Gastroesophageal sphincter (tissue), 4 donors: ENCODE results near the gene DGKZ. TPM values are rescaled to one million over a fixed set of nuclear protein-coding genes. Genes with fewer than 3 reads are reported as not detected.

Source experiments
- ATAC-seq: fragments of 150-250 bp; one replicate; pipeline ENCODE4 v1.9.1; 2016; ENCODE audit warnings: mild to moderate bottlenecking, moderate library complexity
- H3K27ac ChIP-seq, 4 donors: fragments of 200-600 bp; sonication (generic) in 3 of 4; 1 replicate in 3 of 4; 2 replicates in 1 of 4; pipeline ENCODE4 v1.5.1; 2016 to 2019
- H3K27me3 ChIP-seq: fragments of 200-600 bp; sonication (generic); one replicate; pipeline ENCODE4 v1.5.1; 2019
- H3K36me3 ChIP-seq, 2 donors: fragments of 200-600 bp; sonication (generic); one replicate each; pipeline ENCODE4 v1.5.1; 2019; ENCODE audit warnings: control low read depth in 1 of 2
- H3K4me1 ChIP-seq, 3 donors: fragments of 200-600 bp; sonication (generic); 1 replicate in 2 of 3; 2 replicates in 1 of 3; pipeline ENCODE4 v1.5.1; 2016 to 2019; ENCODE audit warnings: control low read depth in 2 of 3
- H3K4me3 ChIP-seq, 2 donors: fragments of 200-600 bp; sonication (generic); one replicate each; pipeline ENCODE4 v1.5.1; 2019; ENCODE audit warnings: mild to moderate bottlenecking in 1 of 2, moderate library complexity in 1 of 2
- H3K9me3 ChIP-seq, 3 donors: fragments of 200-600 bp; sonication (generic); one replicate each; pipeline ENCODE4 v1.5.1; 2017 to 2019; ENCODE audit warnings: control low read depth in 2 of 3
- EP300 ChIP-seq: sonication (generic); formaldehyde crosslinking; IDR thresholded peaks from one replicate; pipeline ENCODE4 v1.6.1; 2017; ENCODE audit warnings: antibody characterized with exemption, mild to moderate bottlenecking
- POLR2A ChIP-seq, 2 donors: fragments of 450-650 bp; IDR thresholded peaks; one replicate each; pipeline ENCODE4 v1.6.1; 2017; ENCODE audit warnings: antibody characterized with exemption in 2 of 2, mild to moderate bottlenecking in 2 of 2, moderate library complexity in 1 of 2
- POLR2AphosphoS5 ChIP-seq: sonication (generic); formaldehyde crosslinking; IDR thresholded peaks from one replicate; pipeline ENCODE4 v1.6.1; 2017; ENCODE audit warnings: antibody characterized with exemption
- WGBS, 2 donors: methylation state at CpG; one replicate each; pipeline ENCODE4 v1.1.5; 2018; ENCODE audit warnings: low coverage in 1 of 2; 5-methylcytosine and 5-hydroxymethylcytosine counted together
- total RNA-seq, 4 donors: library from RNA; depleted of rRNA; stranded (reverse); fragments of >200 nt; gene quantifications; one replicate each; pipeline ENCODE4 v1.1.0, GENCODE V29; 2016
- TF ChIP-seq, protein P1 (sequence below), 4 experiments: fragments of 200-600 bp in 2 of 4; fragments of 450-650 bp in 2 of 4; sonication (generic) in 1 of 4; IDR thresholded peaks; one replicate each; pipeline ENCODE4 v1.5.1; 2017 to 2019; ENCODE audit warnings: antibody characterized with exemption in 4 of 4, mild to moderate bottlenecking in 2 of 4, moderate library complexity in 2 of 4

DGKZ gene
- total RNA-seq, 4 donors from 2014 or later, result 39.2 to 78.8 (median 46.5) TPM

DNA sequence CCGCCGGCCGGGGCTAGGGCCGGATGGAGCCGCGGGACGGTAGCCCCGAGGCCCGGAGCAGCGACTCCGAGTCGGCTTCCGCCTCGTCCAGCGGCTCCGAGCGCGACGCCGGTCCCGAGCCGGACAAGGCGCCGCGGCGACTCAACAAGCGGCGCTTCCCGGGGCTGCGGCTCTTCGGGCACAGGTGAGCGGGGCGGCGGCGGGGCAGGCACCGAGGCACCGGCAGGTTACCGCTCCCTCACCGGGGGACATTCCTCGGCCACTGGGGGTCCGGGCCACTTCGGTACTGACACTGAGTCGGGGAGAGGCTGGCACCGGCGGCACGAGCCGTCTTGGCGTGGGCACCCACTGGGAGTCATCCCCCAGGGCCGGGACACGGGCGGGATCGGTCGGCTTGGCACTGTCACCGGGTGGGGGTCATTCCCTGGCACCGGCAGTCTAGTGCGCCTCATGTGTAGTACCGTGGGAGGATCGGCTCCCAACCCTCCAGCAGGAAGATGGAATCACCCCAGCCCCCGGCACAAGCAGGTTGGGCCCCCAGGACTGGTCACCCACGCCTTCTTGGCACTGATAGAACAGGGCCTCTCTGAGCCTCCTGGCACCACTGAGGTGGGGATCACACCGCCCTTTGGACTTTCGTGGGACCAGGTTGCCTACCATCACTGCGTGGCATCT lies 511 bp downstream of the DGKZ start:
- Histone ChIP-seq H3K27ac (peak overlapping the region in 3 of 4 donors; percentile 70 to 85 (median 75)), H3K27me3 (no peaks in the 10 kb centered on the region), H3K36me3 (no peaks in the 10 kb centered on the region), H3K4me3 (peak overlapping the region; percentile 85 to 87), H3K9me3 (no peaks in the 10 kb centered on the region), H3K4me1 (peaks cover 0 to 67% (median 28%) of the 10 kb centered on the region in 3 donors)
- no peak for ATAC-seq
- TF ChIP-seq POLR2AphosphoS5 (no peak), POLR2A (IDR thresholded peaks at IDR 0.05) (peak in 1 of 2 donors; percentile 16)
- TF ChIP-seq, protein P1, sequence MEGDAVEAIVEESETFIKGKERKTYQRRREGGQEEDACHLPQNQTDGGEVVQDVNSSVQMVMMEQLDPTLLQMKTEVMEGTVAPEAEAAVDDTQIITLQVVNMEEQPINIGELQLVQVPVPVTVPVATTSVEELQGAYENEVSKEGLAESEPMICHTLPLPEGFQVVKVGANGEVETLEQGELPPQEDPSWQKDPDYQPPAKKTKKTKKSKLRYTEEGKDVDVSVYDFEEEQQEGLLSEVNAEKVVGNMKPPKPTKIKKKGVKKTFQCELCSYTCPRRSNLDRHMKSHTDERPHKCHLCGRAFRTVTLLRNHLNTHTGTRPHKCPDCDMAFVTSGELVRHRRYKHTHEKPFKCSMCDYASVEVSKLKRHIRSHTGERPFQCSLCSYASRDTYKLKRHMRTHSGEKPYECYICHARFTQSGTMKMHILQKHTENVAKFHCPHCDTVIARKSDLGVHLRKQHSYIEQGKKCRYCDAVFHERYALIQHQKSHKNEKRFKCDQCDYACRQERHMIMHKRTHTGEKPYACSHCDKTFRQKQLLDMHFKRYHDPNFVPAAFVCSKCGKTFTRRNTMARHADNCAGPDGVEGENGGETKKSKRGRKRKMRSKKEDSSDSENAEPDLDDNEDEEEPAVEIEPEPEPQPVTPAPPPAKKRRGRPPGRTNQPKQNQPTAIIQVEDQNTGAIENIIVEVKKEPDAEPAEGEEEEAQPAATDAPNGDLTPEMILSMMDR (IDR thresholded peaks at IDR 0.05), result no peak
- WGBS, 2 donors, result no CpG with 5 or more reads among the region's 63 CpGs

GRCh38 chr11:46348566-46349401 lies 1.5 kb downstream of the DGKZ start:
- Histone ChIP-seq H3K27me3 (no peaks in the 10 kb centered on the region), H3K27ac (peak overlapping the region in 1 of 4 donors; percentile 85), H3K36me3 (no peaks in the 10 kb centered on the region), H3K9me3 (no peaks in the 10 kb centered on the region), H3K4me1 (peaks cover 0 to 76% (median 28%) of the 10 kb centered on the region in 3 donors), H3K4me3 (peak overlapping the region in 1 of 2 donors; percentile 85)
- ATAC-seq, result no peak
- TF ChIP-seq POLR2A (IDR thresholded peaks at IDR 0.05) (no peak), POLR2AphosphoS5 (no peak), EP300 (no peak)
- TF ChIP-seq, protein P1 (IDR thresholded peaks at IDR 0.05), result no peak
- 60 to 70% methylated on average over 1 to 7 of the region's 18 CpGs for WGBS, 2 donors

GRCh38 chr11:46350695-46351094 lies 3.4 kb downstream of the DGKZ start:
- Histone ChIP-seq H3K4me1 (peaks cover 0 to 74% (median 28%) of the 10 kb centered on the region in 3 donors), H3K4me3 (no peak overlapping the region), H3K36me3 (no peaks in the 10 kb centered on the region), H3K9me3 (no peaks in the 10 kb centered on the region), H3K27me3 (no peaks in the 10 kb centered on the region), H3K27ac (no peak overlapping the region)
- no peak for ATAC-seq
- TF ChIP-seq POLR2AphosphoS5 (no peak), POLR2A (IDR thresholded peaks at IDR 0.05) (no peak), EP300 (no peak)
- TF ChIP-seq, protein P1 (IDR thresholded peaks at IDR 0.05), result no peak
- 60% methylated on average over 3 of the region's 3 CpGs; no CpG with 5 or more reads in 1 of the 2 donors for WGBS, 2 donors

DNA sequence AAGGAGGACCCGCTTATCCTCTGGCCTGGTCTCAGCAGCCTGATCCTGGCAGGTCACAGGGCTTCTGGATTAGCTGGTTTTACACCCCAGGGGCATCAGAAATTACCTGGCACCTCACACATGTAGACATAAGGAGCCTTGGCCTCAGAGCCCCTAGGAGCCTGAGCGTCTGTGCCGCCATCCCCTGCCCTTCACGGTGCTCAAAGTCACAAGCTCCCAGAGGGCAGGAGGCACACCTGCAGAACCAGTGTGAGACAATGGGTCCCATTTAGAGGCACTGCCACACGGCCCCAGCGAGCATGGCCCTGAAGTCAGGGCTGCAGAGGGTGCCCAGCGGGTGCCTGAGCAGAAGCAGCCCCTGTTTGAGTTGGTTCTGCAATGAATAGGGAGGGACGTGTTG lies 3.9 kb downstream of the DGKZ start:
- WGBS, 2 donors, result 100% methylated on average over 1 of the region's 8 CpGs; no CpG with 5 or more reads in 1 of the 2 donors
- Histone ChIP-seq H3K36me3 (peaks cover 0 to 3% of the 10 kb centered on the region in 2 donors), H3K27ac (peak overlapping the region in 1 of 4 donors; percentile 13), H3K27me3 (no peaks in the 10 kb centered on the region), H3K9me3 (no peaks in the 10 kb centered on the region), H3K4me1 (peaks cover 0 to 72% (median 28%) of the 10 kb centered on the region in 3 donors), H3K4me3 (no peak overlapping the region)
- ATAC-seq, result no peak
- TF ChIP-seq EP300, result no peak
- TF ChIP-seq POLR2A (IDR thresholded peaks at IDR 0.05), result no peak
- TF ChIP-seq, protein P1 (IDR thresholded peaks at IDR 0.05), result no peak
- TF ChIP-seq POLR2AphosphoS5, result no peak
